Measurements from ENCODE around the gene SLC22A9. TPM values are rescaled to one million over a fixed set of nuclear protein-coding genes. Genes with fewer than 3 reads are reported as not detected.

Gene SLC22A9
- total and polyA plus RNA-seq, 2 donors (not counting 1 experiment from before 2014, with no cell fraction given) = not detected

- Histone ChIP-seq H3K27me3 (replicated peaks in 1 of 4; ENCODE audit: control extremely low read depth in 1 of 4, control insufficient read depth in 3 of 4, insufficient read depth in 4 of 4, low read length in 3 of 4) (peaks cover 0 to 14% (median 9%) of the 10 kb centered on the region in 4 experiments), H3K4me3 (ENCODE audit: control extremely low read depth in 1 of 5, extremely low read depth in 1 of 5, insufficient read depth in 1 of 5, low read depth in 2 of 5, low read length in 4 of 5) (no peak overlapping the region), H3K9me3 (ENCODE audit: control extremely low read depth in 1 of 3, control insufficient read depth in 2 of 3, insufficient read depth in 1 of 3, low read length in 2 of 3) (no peaks in the 10 kb centered on the region), H3K9ac (ENCODE audit: low read length) (no peak overlapping the region), H3K36me3 (replicated peaks in 1 of 2; ENCODE audit: control extremely low read depth in 1 of 2, control insufficient read depth in 1 of 2, extremely low read depth in 1 of 2, insufficient read depth in 2 of 2, low read length in 1 of 2) (no peaks in the 10 kb centered on the region), H3K79me2 (ENCODE audit: control insufficient read depth, insufficient read depth, low read length) (no peaks in the 10 kb centered on the region), H3K4me2 (replicated peaks; ENCODE audit: low read depth, low read length, poor library complexity, severe bottlenecking) (no peak overlapping the region), H4K20me1 (ENCODE audit: control insufficient read depth, insufficient read depth, low read length, poor library complexity, severe bottlenecking) (no peaks in the 10 kb centered on the region), H2AFZ (ENCODE audit: insufficient read depth, low read depth, low read length, poor library complexity, severe bottlenecking) (no peak overlapping the region), H3K4me1 (ENCODE audit: control insufficient read depth in 2 of 2, insufficient read depth in 2 of 2, low read length in 2 of 2) (no peaks in the 10 kb centered on the region), H3K27ac (ENCODE audit: low read length in 2 of 2) (no peak overlapping the region)
- intact Hi-C loops (cut with micrococcal nuclease) = no loop called here
- no peaks in the 10 kb centered on the region for H3K9me3 Mint-ChIP-seq (ENCODE audit: insufficient read depth)
- H3K27me3 Mint-ChIP-seq = peaks cover 60% of the 10 kb centered on the region
- H3K4me3 Mint-ChIP-seq = no peak overlapping the region
- peaks cover 8% of the 10 kb centered on the region for H3K4me1 Mint-ChIP-seq
- no CpG with 5 or more reads among the region's 2 CpGs for WGBS (ENCODE audit: insufficient coverage)
- ChIA-PET CTCF (no interaction called here), POLR2A (no interaction called here)
- TF ChIP-seq CTCF (IDR thresholded peaks at IDR 0.05) (no peak), EZH2 (IDR thresholded peaks at IDR 0.05; ENCODE audit: borderline replicate concordance, insufficient read depth, low read depth, low read length, poor library complexity, severe bottlenecking) (no peak)
- no peak overlapping the region for H3K27ac Mint-ChIP-seq
- DNase-seq = peak; percentile 11
- no peak for ATAC-seq (ENCODE audit: low read depth)
These were observed 5.8 kb downstream of the SLC22A9 start for GRCh38 chr11:63375434-63375833.

DNA sequence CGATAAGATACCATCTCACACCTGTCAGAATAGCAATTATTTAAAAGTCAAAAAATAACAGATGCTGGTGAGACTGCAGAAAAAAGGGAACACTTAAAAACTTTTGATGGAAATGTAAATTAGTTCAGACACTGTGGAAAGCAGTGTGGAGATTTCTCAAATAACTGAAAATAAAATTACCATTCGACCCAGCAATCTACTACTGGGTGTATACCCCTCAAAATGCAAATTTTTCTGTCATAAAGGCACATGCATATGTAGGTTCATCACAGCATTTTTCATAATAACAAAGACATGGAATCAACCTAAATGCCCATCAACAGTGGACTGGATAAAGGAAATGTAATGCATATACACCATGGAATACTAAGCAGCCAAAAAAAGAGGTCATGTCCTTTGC, 10.5 kb downstream of the SLC22A9 start:
- Histone ChIP-seq H3K27ac (ENCODE audit: low read length in 2 of 2) (no peak overlapping the region), H4K20me1 (ENCODE audit: control insufficient read depth, insufficient read depth, low read length, poor library complexity, severe bottlenecking) (no peaks in the 10 kb centered on the region), H3K27me3 (replicated peaks in 1 of 4; ENCODE audit: control extremely low read depth in 1 of 4, control insufficient read depth in 3 of 4, insufficient read depth in 4 of 4, low read length in 3 of 4) (peaks cover 0 to 10% (median 1%) of the 10 kb centered on the region in 4 experiments), H3K4me2 (replicated peaks; ENCODE audit: low read depth, low read length, poor library complexity, severe bottlenecking) (no peak overlapping the region), H3K4me3 (ENCODE audit: control extremely low read depth in 1 of 5, extremely low read depth in 1 of 5, insufficient read depth in 1 of 5, low read depth in 2 of 5, low read length in 4 of 5) (no peak overlapping the region), H3K4me1 (ENCODE audit: control insufficient read depth in 2 of 2, insufficient read depth in 2 of 2, low read length in 2 of 2) (no peaks in the 10 kb centered on the region), H3K9ac (ENCODE audit: low read length) (no peak overlapping the region), H3K9me3 (ENCODE audit: control extremely low read depth in 1 of 3, control insufficient read depth in 2 of 3, insufficient read depth in 1 of 3, low read length in 2 of 3) (no peaks in the 10 kb centered on the region), H2AFZ (ENCODE audit: insufficient read depth, low read depth, low read length, poor library complexity, severe bottlenecking) (no peak overlapping the region), H3K79me2 (ENCODE audit: control insufficient read depth, insufficient read depth, low read length) (no peaks in the 10 kb centered on the region), H3K36me3 (replicated peaks in 1 of 2; ENCODE audit: control extremely low read depth in 1 of 2, control insufficient read depth in 1 of 2, extremely low read depth in 1 of 2, insufficient read depth in 2 of 2, low read length in 1 of 2) (no peaks in the 10 kb centered on the region)
- Mint-ChIP-seq H3K4me3 (no peak overlapping the region), H3K27ac (no peak overlapping the region), H3K27me3 (peaks cover 42% of the 10 kb centered on the region), H3K9me3 (ENCODE audit: insufficient read depth) (peaks cover 6% of the 10 kb centered on the region), H3K4me1 (peaks cover 6% of the 10 kb centered on the region)
- DNase-seq = no peak
- no peak for ATAC-seq (ENCODE audit: low read depth)
- intact Hi-C loops (cut with micrococcal nuclease) = no loop called here
- TF ChIP-seq EZH2 (IDR thresholded peaks at IDR 0.05; ENCODE audit: borderline replicate concordance, insufficient read depth, low read depth, low read length, poor library complexity, severe bottlenecking) (no peak), CTCF (IDR thresholded peaks at IDR 0.05) (no peak)
- ChIA-PET CTCF (no interaction called here), POLR2A (no interaction called here)
- no CpG with 5 or more reads among the region's 2 CpGs for WGBS (ENCODE audit: insufficient coverage)
